GM12878 (cell line): Measurements from ENCODE around the gene SIGLEC14. TPM values are rescaled to one million over a fixed set of nuclear protein-coding genes. Genes with fewer than 3 reads are reported as not detected.

ENCODE experiments used
- ATAC-seq: fragments of 200-7000 bp; cut with Tn5 transposase; 3 replicates; pipeline ENCODE4 v1.9.1; 2020; ENCODE audit warnings: mild to moderate bottlenecking, moderate library complexity
- BruUV-seq: library from RNA; stranded (reverse); fragments of 400-500 nt; replicated peaks from 2 replicates; lab custom pipeline; 2021; lab: Mats Ljungman, UMichigan
- CTCF ChIA-PET: fragments of 300-600 bp; sonication (Branson Sonifier 250); formaldehyde crosslinking; extraction: SDS; loops from one replicate; lab custom pipeline; 2021; ENCODE audit warnings: inconsistent platforms; lab: Yijun Ruan, JAX
- POLR2A ChIA-PET: fragments of 350-600 bp; formaldehyde crosslinking; extraction: SDS; loops from one replicate; lab custom pipeline; 2021; ENCODE audit warnings: inconsistent platforms; lab: Charles Lee
- RAD21 ChIA-PET: fragments of 300-600 bp; sonication (Branson Sonifier 250); formaldehyde crosslinking; loops from one replicate; lab custom pipeline; 2023; ENCODE audit warnings: antibody characterized with exemption; ENCODE audit not compliant: unreplicated experiment; lab: Charles Lee
- SMC1A ChIA-PET: fragments of 300-600 bp; sonication (Branson Sonifier 250); formaldehyde crosslinking; loops from one replicate; lab custom pipeline; 2023; ENCODE audit not compliant: unreplicated experiment, uncharacterized antibody; lab: Charles Lee
- DNase-seq: peaks from one replicate; pipeline ENCODE4 v3.0.0-alpha.2; 2011; ENCODE audit warnings: low read depth, low spot score
- FAIRE-seq: peaks from 3 replicates; lab custom pipeline; 2011; peaks lifted over from hg19 to GRCh38; lab: Jason Lieb, UNC
- H2AFZ ChIP-seq: 2 replicates; pipeline ENCODE4 v1.6.0; 2011; ENCODE audit warnings: low read depth, low read length, control low read depth; ENCODE audit not compliant: control insufficient read depth
- H3K27ac ChIP-seq: 2 replicates; pipeline ENCODE4 v1.5.1; 2011; ENCODE audit warnings: control low read depth; ENCODE audit not compliant: control insufficient read depth, insufficient read depth
- H3K27me3 ChIP-seq, 2 experiments: replicated peaks in 1 of 2; 2 replicates each; pipeline versions ENCODE4 v1.6.0 to v1.6.1; 2011; ENCODE audit warnings: low read length in 1 of 2; ENCODE audit not compliant: control insufficient read depth in 2 of 2, insufficient read depth in 2 of 2
- H3K36me3 ChIP-seq, 2 experiments: 2 replicates each; pipeline ENCODE4 v1.5.1; 2011; ENCODE audit warnings: low read length in 1 of 2; ENCODE audit not compliant: control insufficient read depth in 2 of 2, insufficient read depth in 2 of 2
- H3K4me1 ChIP-seq: 2 replicates; pipeline ENCODE4 v1.6.1; 2011; ENCODE audit warnings: mild to moderate bottlenecking, low read length, moderate library complexity, mixed read lengths; ENCODE audit not compliant: control insufficient read depth, insufficient read depth
- H3K4me2 ChIP-seq: 2 replicates; pipeline ENCODE4 v1.6.0; 2011; ENCODE audit warnings: control low read depth; ENCODE audit not compliant: control insufficient read depth, insufficient read depth
- H3K4me3 ChIP-seq: fragments of 200-600 bp; sonication (generic); 2 replicates; pipeline ENCODE4 v1.5.1; 2016
- H3K79me2 ChIP-seq: 2 replicates; pipeline ENCODE4 v1.6.0; 2011; ENCODE audit warnings: low read length; ENCODE audit not compliant: control insufficient read depth, insufficient read depth
- H3K9ac ChIP-seq: 2 replicates; pipeline ENCODE4 v1.8.0; 2011; ENCODE audit warnings: low read length, control low read depth, mixed read lengths; ENCODE audit not compliant: control insufficient read depth, insufficient read depth
- H3K9me3 ChIP-seq: replicated peaks from 3 replicates; pipeline ENCODE4 v1.5.1; 2011; ENCODE audit warnings: mild to moderate bottlenecking, low read length; ENCODE audit not compliant: control insufficient read depth, insufficient read depth
- H4K20me1 ChIP-seq: 2 replicates; pipeline ENCODE4 v1.6.0; 2011; ENCODE audit not compliant: control insufficient read depth, insufficient read depth
- EED ChIP-seq: sonication (generic); IDR thresholded peaks from 2 replicates; pipeline ENCODE4 v1.6.1; 2016; ENCODE audit warnings: antibody characterized with exemption, low read depth
- NR2F1 ChIP-seq: fragments of 450-650 bp; conservative IDR thresholded peaks from 2 replicates; pipeline ENCODE4 v1.6.1; 2017; ENCODE audit warnings: mild to moderate bottlenecking
- RFX5 ChIP-seq: IDR thresholded peaks from 2 replicates; pipeline ENCODE4 v1.6.1; 2011; ENCODE audit warnings: low read depth, low read length, improper control_type of control experiment
- SREBF1 ChIP-seq: IDR thresholded peaks from 2 replicates; pipeline ENCODE4 v1.6.1; 2012; ENCODE audit warnings: mild to moderate bottlenecking, low read length
- STAT1 ChIP-seq: fragments of 450-650 bp; conservative IDR thresholded peaks from 2 replicates; pipeline ENCODE4 v1.6.1; 2014; ENCODE audit warnings: antibody characterized with exemption, mild to moderate bottlenecking
- WGBS: methylation state at CpG from one replicate; pipeline ENCODE4 v1.1.6; 2016; ENCODE audit warnings: low lambda C conversion rate; ENCODE audit not compliant: insufficient replicate concordance, insufficient coverage; ENCODE audit errors: missing lambda C conversion rate; 5-methylcytosine and 5-hydroxymethylcytosine counted together
- in situ Hi-C: fragments of 300-500 bp; cut with MboI; formaldehyde crosslinking; loops from 9 replicates; pipeline ENCODE4 v1.14.3; 2018; ENCODE audit warnings: mixed read lengths
- intact Hi-C: fragments of 100-400 bp; cut with micrococcal nuclease; formaldehyde crosslinking; loops from one replicate; pipeline ENCODE4 v1.14.2; 2022; ENCODE audit not compliant: unreplicated experiment
- polyA plus RNA-seq, 11 experiments: library from polyadenylated mRNA; depleted of rRNA in 4 of 11; unstranded in 6 of 11; stranded (reverse) in 5 of 11; fragments of >200 nt; fragmentation: Nextera tagmentation in 4 of 11; fragmentation: Illumina TruSeq in 1 of 11; extraction: Ambion mirVana in 4 of 11; extraction: Trizol in 1 of 11; gene quantifications; 1 replicate in 1 of 11; 2 replicates in 10 of 11; pipeline versions ENCODE4 v1.2.1 to v1.2.3, GENCODE V29; 2011 to 2016; ENCODE audit warnings: inconsistent platforms in 2 of 11, missing spikeins in 2 of 11, low read depth in 1 of 11
- total RNA-seq, 4 experiments: library from RNA; depleted of rRNA in 3 of 4; stranded (reverse); fragments of >200 nt in 3 of 4; fragmentation: Illumina TruSeq in 1 of 4; extraction: Trizol in 1 of 4; gene quantifications; 2 replicates each; pipeline versions ENCODE4 v1.2.1 to v1.2.3, GENCODE V29; 2013 to 2021
- TF ChIP-seq, protein P1 (sequence below): fragments of 450-650 bp; formaldehyde crosslinking; IDR thresholded peaks from 2 replicates; pipeline ENCODE4 v1.4.0; 2022; ENCODE audit warnings: mild to moderate bottlenecking, moderate library complexity

The SIGLEC14 gene
- total and polyA plus RNA-seq, 10 of the 15 experiments (the other 5 are each of a cell fraction or from before 2014, with no cell fraction given), result 0.57 to 8.4 (median 4.6) TPM

DNA sequence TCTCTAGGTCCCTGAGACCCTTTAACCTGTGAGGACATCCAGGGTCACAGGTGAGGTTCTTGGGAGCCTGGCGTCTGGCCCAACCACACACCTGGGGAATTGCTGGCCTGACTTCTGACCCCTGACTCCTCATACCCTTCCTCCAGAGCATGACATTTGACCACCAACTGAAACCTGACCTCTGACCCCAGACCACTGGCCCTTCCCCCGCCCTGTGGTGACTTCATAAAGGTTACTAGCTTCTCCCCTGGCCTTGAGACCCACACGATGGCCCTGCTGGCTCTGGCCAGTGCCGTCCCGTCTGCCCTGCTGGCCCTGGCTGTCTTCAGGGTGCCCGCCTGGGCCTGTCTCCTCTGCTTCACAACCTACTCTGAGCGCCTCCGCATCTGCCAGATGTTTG lies 46.6 kb upstream of the SIGLEC14 start, which contains the start of gene SPACA6:
Gene SPACA6, plus strand, starts transcription at position 71 of the 400 bp plus-strand sequence. Its CDS starts 197 bp downstream, at position 268.
- no peak for DNase-seq
- peak; percentile 44 for TF ChIP-seq NR2F1
- no peak for TF ChIP-seq STAT1
- in situ Hi-C loops, result no loop called here
- no peak within 1 kb of the TSS for H2AFZ ChIP-seq
- CTCF ChIA-PET, result no interaction called here
- FAIRE-seq, result no peak
- H4K20me1 ChIP-seq, result no peaks in the 10 kb centered on the region
- no peaks in the 10 kb centered on the region for H3K36me3 ChIP-seq
- H3K4me1 ChIP-seq, result no peaks in the 10 kb centered on the region
- no peak within 1 kb of the TSS for H3K4me3 ChIP-seq
- SMC1A ChIA-PET, result no interaction called here
- POLR2A ChIA-PET, result no interaction called here
- no peak within 1 kb of the TSS for H3K4me2 ChIP-seq
- no peak within 1 kb of the TSS for H3K27ac ChIP-seq
- RAD21 ChIA-PET, result no interaction called here
- intact Hi-C loops, result no loop called here
- no peaks in the 10 kb centered on the region for H3K9me3 ChIP-seq
- 28% methylated on average over 8 of the region's 8 CpGs for WGBS
- H3K27me3 ChIP-seq, result peaks cover under 1 to 1% of the 10 kb centered on the region in 2 experiments
- no peaks in the 10 kb centered on the region for H3K79me2 ChIP-seq
- no peak within 1 kb of the TSS for H3K9ac ChIP-seq
- no peak for ATAC-seq
- no TSS peak for BruUV-seq

DNA sequence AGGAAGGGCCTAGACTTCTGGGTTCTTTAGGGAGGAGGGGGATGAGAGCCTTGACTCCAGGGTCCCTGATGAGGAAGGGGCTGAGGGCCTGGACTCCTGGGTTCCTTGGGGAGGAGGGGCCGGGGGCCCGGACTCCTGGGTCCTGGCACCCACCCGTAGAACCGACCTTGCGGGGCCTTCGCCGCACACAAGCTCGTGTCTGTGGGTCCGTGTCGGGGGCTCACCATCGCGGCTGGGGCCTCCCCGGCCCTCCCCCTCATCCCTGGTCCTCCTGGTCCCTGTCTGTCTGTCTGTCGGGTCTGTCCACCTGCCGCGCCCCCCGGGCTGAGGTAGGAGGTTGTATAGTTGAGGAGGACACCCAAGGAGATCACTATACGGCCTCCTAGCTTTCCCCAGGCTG lies 45.8 kb upstream of the SIGLEC14 start:
- H4K20me1 ChIP-seq, result no peaks in the 10 kb centered on the region
- no peak overlapping the region for H3K4me3 ChIP-seq
- H2AFZ ChIP-seq, result no peak overlapping the region
- peaks cover 3 to 9% of the 10 kb centered on the region in 2 experiments for H3K27me3 ChIP-seq
- no peak overlapping the region for H3K27ac ChIP-seq
- RAD21 ChIA-PET, result no interaction called here
- POLR2A ChIA-PET, result no interaction called here
- TF ChIP-seq SREBF1 (no peak), EED (no peak), RFX5 (no peak)
- TF ChIP-seq, protein P1, sequence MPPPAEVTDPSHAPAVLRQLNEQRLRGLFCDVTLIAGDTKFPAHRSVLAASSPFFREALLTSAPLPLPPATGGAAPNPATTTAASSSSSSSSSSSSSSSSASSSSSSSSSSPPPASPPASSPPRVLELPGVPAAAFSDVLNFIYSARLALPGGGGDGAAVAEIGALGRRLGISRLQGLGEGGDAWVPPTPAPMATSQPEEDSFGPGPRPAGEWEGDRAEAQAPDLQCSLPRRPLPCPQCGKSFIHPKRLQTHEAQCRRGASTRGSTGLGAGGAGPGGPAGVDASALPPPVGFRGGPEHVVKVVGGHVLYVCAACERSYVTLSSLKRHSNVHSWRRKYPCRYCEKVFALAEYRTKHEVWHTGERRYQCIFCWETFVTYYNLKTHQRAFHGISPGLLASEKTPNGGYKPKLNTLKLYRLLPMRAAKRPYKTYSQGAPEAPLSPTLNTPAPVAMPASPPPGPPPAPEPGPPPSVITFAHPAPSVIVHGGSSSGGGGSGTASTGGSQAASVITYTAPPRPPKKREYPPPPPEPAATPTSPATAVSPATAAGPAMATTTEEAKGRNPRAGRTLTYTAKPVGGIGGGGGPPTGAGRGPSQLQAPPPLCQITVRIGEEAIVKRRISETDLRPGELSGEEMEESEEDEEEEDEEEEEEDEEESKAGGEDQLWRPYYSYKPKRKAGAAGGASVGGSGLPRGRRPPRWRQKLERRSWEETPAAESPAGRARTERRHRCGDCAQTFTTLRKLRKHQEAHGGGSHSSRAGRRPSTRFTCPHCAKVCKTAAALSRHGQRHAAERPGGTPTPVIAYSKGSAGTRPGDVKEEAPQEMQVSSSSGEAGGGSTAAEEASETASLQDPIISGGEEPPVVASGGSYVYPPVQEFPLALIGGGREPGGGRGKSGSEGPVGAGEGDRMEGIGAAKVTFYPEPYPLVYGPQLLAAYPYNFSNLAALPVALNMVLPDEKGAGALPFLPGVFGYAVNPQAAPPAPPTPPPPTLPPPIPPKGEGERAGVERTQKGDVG (CRISPR knock-in tag), result no peak
- no peak overlapping the region for H3K4me2 ChIP-seq
- SMC1A ChIA-PET, result no interaction called here
- intact Hi-C loops (no loop called here), in situ Hi-C loops (no loop called here)
- no peaks in the 10 kb centered on the region for H3K9me3 ChIP-seq
- no TSS peak for BruUV-seq
- DNase-seq, result no peak
- H3K4me1 ChIP-seq, result no peaks in the 10 kb centered on the region
- H3K9ac ChIP-seq, result no peak overlapping the region
- no peak for ATAC-seq
- no peaks in the 10 kb centered on the region for H3K79me2 ChIP-seq
- WGBS, result 60% methylated on average over 11 of the region's 18 CpGs
- no peaks in the 10 kb centered on the region for H3K36me3 ChIP-seq
- CTCF ChIA-PET, result no interaction called here
- FAIRE-seq, result no peak
